Measurements from ENCODE around the gene CPNE8. TPM values are rescaled to one million over a fixed set of nuclear protein-coding genes. Genes with fewer than 3 reads are reported as not detected.
"Not testable (repeated sequence)": the region's sequence is repeated elsewhere in the genome, so short reads cannot be mapped to it uniquely, and the experiment has no call there.

Gene CPNE8
- total RNA-seq, 1 experiment from 2014 or later: 23.6 TPM

DNA sequence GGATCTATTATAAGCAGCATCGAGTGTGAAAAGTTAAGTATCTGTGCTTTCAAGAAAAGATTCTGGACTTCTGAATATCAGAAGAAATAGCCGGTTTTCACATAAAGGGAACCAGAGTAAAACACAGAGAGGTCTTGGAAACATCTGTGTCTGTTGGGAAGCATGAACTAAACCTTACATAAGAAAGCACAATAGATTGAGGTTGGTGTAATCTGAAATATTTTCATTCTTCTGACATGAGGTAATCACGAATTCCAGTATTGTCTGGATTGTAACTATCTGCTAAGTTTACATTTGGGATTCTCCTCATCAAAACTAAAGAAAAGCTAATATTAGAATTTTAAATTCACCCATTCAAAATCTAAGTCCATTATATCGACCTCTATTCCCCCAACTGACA lies 161.3 kb downstream of the CPNE8 start:
- ATAC-seq: no peak
- POLR2A ChIA-PET: no interaction called here
- Histone ChIP-seq H3K9me3 (ENCODE audit: control insufficient read depth, insufficient read depth, low read depth, low read length) (no peaks in the 10 kb centered on the region), H3K27me3 (ENCODE audit: control insufficient read depth, insufficient read depth, low read length) (no peaks in the 10 kb centered on the region), H3K36me3 (ENCODE audit: control insufficient read depth, insufficient read depth, low read length) (no peaks in the 10 kb centered on the region), H3K27ac (ENCODE audit: low read length) (no peak overlapping the region), H3K4me1 (ENCODE audit: control insufficient read depth, insufficient read depth, low read length) (no peaks in the 10 kb centered on the region), H3K4me3 (ENCODE audit: low read depth in 2 of 2, low read length in 2 of 2) (no peak overlapping the region)
- DNase-seq (ENCODE audit: low read depth, low spot score): no peak
- CTCF ChIA-PET: no interaction called here
- TF ChIP-seq, protein P1, sequence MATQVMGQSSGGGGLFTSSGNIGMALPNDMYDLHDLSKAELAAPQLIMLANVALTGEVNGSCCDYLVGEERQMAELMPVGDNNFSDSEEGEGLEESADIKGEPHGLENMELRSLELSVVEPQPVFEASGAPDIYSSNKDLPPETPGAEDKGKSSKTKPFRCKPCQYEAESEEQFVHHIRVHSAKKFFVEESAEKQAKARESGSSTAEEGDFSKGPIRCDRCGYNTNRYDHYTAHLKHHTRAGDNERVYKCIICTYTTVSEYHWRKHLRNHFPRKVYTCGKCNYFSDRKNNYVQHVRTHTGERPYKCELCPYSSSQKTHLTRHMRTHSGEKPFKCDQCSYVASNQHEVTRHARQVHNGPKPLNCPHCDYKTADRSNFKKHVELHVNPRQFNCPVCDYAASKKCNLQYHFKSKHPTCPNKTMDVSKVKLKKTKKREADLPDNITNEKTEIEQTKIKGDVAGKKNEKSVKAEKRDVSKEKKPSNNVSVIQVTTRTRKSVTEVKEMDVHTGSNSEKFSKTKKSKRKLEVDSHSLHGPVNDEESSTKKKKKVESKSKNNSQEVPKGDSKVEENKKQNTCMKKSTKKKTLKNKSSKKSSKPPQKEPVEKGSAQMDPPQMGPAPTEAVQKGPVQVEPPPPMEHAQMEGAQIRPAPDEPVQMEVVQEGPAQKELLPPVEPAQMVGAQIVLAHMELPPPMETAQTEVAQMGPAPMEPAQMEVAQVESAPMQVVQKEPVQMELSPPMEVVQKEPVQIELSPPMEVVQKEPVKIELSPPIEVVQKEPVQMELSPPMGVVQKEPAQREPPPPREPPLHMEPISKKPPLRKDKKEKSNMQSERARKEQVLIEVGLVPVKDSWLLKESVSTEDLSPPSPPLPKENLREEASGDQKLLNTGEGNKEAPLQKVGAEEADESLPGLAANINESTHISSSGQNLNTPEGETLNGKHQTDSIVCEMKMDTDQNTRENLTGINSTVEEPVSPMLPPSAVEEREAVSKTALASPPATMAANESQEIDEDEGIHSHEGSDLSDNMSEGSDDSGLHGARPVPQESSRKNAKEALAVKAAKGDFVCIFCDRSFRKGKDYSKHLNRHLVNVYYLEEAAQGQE (IDR thresholded peaks at IDR 0.05; ENCODE audit: insufficient read depth in 1 of 2, low read depth in 2 of 2, low read length in 1 of 2): no peak
- TF ChIP-seq POLR2AphosphoS5 (IDR thresholded peaks at IDR 0.05; ENCODE audit: low read depth, low read length) (no peak), SIN3A (IDR thresholded peaks at IDR 0.05; ENCODE audit: borderline replicate concordance, insufficient read depth, low read depth, low read length) (no peak), TCF7L2 (IDR thresholded peaks at IDR 0.05; ENCODE audit: low read depth, low read length) (no peak)
- TF ChIP-seq, protein P2, sequence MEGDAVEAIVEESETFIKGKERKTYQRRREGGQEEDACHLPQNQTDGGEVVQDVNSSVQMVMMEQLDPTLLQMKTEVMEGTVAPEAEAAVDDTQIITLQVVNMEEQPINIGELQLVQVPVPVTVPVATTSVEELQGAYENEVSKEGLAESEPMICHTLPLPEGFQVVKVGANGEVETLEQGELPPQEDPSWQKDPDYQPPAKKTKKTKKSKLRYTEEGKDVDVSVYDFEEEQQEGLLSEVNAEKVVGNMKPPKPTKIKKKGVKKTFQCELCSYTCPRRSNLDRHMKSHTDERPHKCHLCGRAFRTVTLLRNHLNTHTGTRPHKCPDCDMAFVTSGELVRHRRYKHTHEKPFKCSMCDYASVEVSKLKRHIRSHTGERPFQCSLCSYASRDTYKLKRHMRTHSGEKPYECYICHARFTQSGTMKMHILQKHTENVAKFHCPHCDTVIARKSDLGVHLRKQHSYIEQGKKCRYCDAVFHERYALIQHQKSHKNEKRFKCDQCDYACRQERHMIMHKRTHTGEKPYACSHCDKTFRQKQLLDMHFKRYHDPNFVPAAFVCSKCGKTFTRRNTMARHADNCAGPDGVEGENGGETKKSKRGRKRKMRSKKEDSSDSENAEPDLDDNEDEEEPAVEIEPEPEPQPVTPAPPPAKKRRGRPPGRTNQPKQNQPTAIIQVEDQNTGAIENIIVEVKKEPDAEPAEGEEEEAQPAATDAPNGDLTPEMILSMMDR (IDR thresholded peaks at IDR 0.05): no peak
- no TSS peak for BruUV-seq (replicated peaks)
- in situ Hi-C loops (cut with HindIII; ENCODE audit: low pct_unique_long_range_greater_than_20kb, low sequenced_read_pairs): no loop called here
- intact Hi-C loops (cut with micrococcal nuclease; ENCODE audit: unreplicated experiment): no loop called here

DNA sequence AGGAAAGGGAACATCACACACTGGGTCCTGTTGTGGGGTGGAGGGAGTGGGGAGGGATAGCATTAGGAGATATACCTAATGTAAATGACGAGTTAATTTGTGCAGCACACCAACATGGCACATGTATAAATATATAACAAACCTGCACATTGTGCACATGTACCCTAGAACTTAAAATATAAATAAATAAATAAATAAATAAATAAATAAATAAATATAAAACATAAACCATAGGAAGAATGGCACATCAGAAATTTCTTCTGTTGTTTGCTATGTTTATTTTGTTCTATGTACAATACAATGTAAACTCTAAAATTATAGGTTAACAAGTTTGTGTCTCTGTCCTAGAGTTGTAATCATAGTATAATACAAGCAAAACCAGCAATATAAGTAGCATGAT lies 162.9 kb downstream of the CPNE8 start:
- H3K9me3 ChIP-seq (ENCODE audit: control insufficient read depth, insufficient read depth, low read depth, low read length); H3K27me3 ChIP-seq (ENCODE audit: control insufficient read depth, insufficient read depth, low read length); BruUV-seq (replicated peaks); H3K36me3 ChIP-seq (ENCODE audit: control insufficient read depth, insufficient read depth, low read length); H3K4me1 ChIP-seq (ENCODE audit: control insufficient read depth, insufficient read depth, low read length); DNase-seq (ENCODE audit: low read depth, low spot score); CTCF ChIA-PET; intact Hi-C loops (cut with micrococcal nuclease; ENCODE audit: unreplicated experiment); H3K4me3 ChIP-seq (ENCODE audit: low read depth in 2 of 2, low read length in 2 of 2); ATAC-seq; POLR2A ChIA-PET; in situ Hi-C loops (cut with HindIII; ENCODE audit: low pct_unique_long_range_greater_than_20kb, low sequenced_read_pairs); H3K27ac ChIP-seq (ENCODE audit: low read length): not testable (repeated sequence)

DNA sequence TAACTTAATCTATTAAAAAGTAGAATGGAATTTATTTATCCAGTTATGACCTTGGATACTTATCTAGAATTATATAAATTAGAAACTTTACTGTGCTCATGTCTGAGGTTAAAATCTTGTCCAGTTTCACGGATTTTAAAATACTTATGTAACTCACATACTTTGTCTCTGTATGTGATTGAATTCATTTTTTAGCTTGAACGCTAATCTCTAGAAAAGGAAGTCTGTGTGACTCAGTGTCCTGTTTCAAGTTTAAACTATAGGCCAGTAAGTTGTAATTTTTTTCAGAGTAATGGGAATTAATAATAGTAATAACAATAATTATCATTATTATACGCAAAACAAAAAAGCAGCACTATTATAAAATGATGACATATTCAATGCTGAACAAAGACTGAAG lies 168.6 kb downstream of the CPNE8 start:
- in situ Hi-C loops (cut with HindIII; ENCODE audit: low pct_unique_long_range_greater_than_20kb, low sequenced_read_pairs) (no loop called here), intact Hi-C loops (cut with micrococcal nuclease; ENCODE audit: unreplicated experiment) (loop anchor here (10.0 kb wide), 1 partner anchor 52 kb away; no protein-coding TSS in a partner anchor)
- no peak for DNase-seq (ENCODE audit: low read depth, low spot score)
- ATAC-seq: no peak
- Histone ChIP-seq H3K36me3 (ENCODE audit: control insufficient read depth, insufficient read depth, low read length) (no peaks in the 10 kb centered on the region), H3K4me3 (ENCODE audit: low read depth in 2 of 2, low read length in 2 of 2) (no peak overlapping the region), H3K9me3 (ENCODE audit: control insufficient read depth, insufficient read depth, low read depth, low read length) (no peaks in the 10 kb centered on the region), H3K27me3 (ENCODE audit: control insufficient read depth, insufficient read depth, low read length) (no peaks in the 10 kb centered on the region), H3K27ac (ENCODE audit: low read length) (no peak overlapping the region), H3K4me1 (ENCODE audit: control insufficient read depth, insufficient read depth, low read length) (no peaks in the 10 kb centered on the region)
- CTCF ChIA-PET: no interaction called here
- BruUV-seq (replicated peaks): no TSS peak
- TF ChIP-seq, protein P2 (IDR thresholded peaks at IDR 0.05): no peak
- TF ChIP-seq TCF7L2 (IDR thresholded peaks at IDR 0.05; ENCODE audit: low read depth, low read length): no peak
- no peak for TF ChIP-seq SIN3A (IDR thresholded peaks at IDR 0.05; ENCODE audit: borderline replicate concordance, insufficient read depth, low read depth, low read length)
- TF ChIP-seq, protein P1 (IDR thresholded peaks at IDR 0.05; ENCODE audit: insufficient read depth in 1 of 2, low read depth in 2 of 2, low read length in 1 of 2): no peak
- TF ChIP-seq POLR2AphosphoS5 (IDR thresholded peaks at IDR 0.05; ENCODE audit: low read depth, low read length): no peak
- POLR2A ChIA-PET: no interaction called here

Measured in Panc1 (cell line).